ENCODE data around the gene LIM2. TPM values are rescaled to one million over a fixed set of nuclear protein-coding genes. Genes with fewer than 3 reads are reported as not detected.

Gene LIM2
- total and polyA plus RNA-seq, 7 experiments from 2014 or later: 1.2 TPM; not detected in 6

GRCh38 chr19:51367565-51368365 lies 20.0 kb downstream of the LIM2 start:
- H3K36me3 Mint-ChIP-seq: peaks cover 0 to 6% (median 0%) of the 10 kb centered on the region in 5 donors
- Histone ChIP-seq H3K4me1 (ENCODE audit: control insufficient read depth in 2 of 2, insufficient read depth in 2 of 2, low read length in 2 of 2) (peaks cover 23 to 26% of the 10 kb centered on the region in 2 donors), H3K27ac (ENCODE audit: low read depth, low read length) (peak overlapping the region; percentile 81), H3K4me3 (ENCODE audit: low read length) (peak overlapping the region; percentile 96), H3K36me3 (ENCODE audit: control insufficient read depth in 2 of 3, insufficient read depth in 3 of 3, low read length in 3 of 3) (no peaks in the 10 kb centered on the region), H3K9me3 (ENCODE audit: control insufficient read depth in 2 of 3, low read length in 3 of 3) (no peaks in the 10 kb centered on the region), H3K27me3 (ENCODE audit: control insufficient read depth in 2 of 2, insufficient read depth in 2 of 2, low read length in 2 of 2) (no peaks in the 10 kb centered on the region)
- intact Hi-C loops (cut with micrococcal nuclease): loop anchor here (1.0 to 10.0 kb wide), 11 partner anchors 9 to 1550 kb away; partner anchors contain the start of genes CTU1 (in 2 of the 2), MED25 (in 1 of the 2) and POLD1 (in 1 of the 2)
- POLR2A ChIA-PET: interaction anchor here (0.8 kb wide), 1 partner anchor 26 kb away, joined by 3 read pairs; no protein-coding TSS in a partner anchor
- H3K9me3 Mint-ChIP-seq: no peaks in the 10 kb centered on the region
- H3K27ac Mint-ChIP-seq: peak overlapping the region; percentile 79 to 98 (median 95)
- ATAC-seq (peak; percentile 93), DNase-seq (peak; percentile 84 to 100 (median 90))
- CTCF ChIA-PET: no interaction called here
- peaks cover 53 to 81% (median 59%) of the 10 kb centered on the region in 7 donors for H3K4me1 Mint-ChIP-seq
- no peaks in the 10 kb centered on the region for H3K27me3 Mint-ChIP-seq
- peak overlapping the region; percentile 92 to 100 (median 98) for H3K4me3 Mint-ChIP-seq

- ATAC-seq (no peak), DNase-seq (peak in 1 of 9 donors; percentile 20)
- H3K27me3 ChIP-seq (ENCODE audit: control insufficient read depth in 2 of 2, insufficient read depth in 2 of 2, low read length in 2 of 2): no peaks in the 10 kb centered on the region
- Mint-ChIP-seq H3K36me3 (peaks cover 0 to 4% (median 0%) of the 10 kb centered on the region in 5 donors), H3K27ac (peak overlapping the region; percentile 79 to 98 (median 95)), H3K4me1 (peaks cover 53 to 81% (median 59%) of the 10 kb centered on the region in 7 donors), H3K9me3 (no peaks in the 10 kb centered on the region), H3K27me3 (no peaks in the 10 kb centered on the region), H3K4me3 (peak overlapping the region; percentile 92 to 100 (median 98))
- H3K9me3 ChIP-seq (ENCODE audit: control insufficient read depth in 2 of 3, low read length in 3 of 3): no peaks in the 10 kb centered on the region
- H3K4me1 ChIP-seq (ENCODE audit: control insufficient read depth in 2 of 2, insufficient read depth in 2 of 2, low read length in 2 of 2): peaks cover 23 to 26% of the 10 kb centered on the region in 2 donors
- H3K36me3 ChIP-seq (ENCODE audit: control insufficient read depth in 2 of 3, insufficient read depth in 3 of 3, low read length in 3 of 3): no peaks in the 10 kb centered on the region
- H3K4me3 ChIP-seq (ENCODE audit: low read length): peak overlapping the region; percentile 96
- ChIA-PET POLR2A (no interaction called here), CTCF (no interaction called here)
- intact Hi-C loops (cut with micrococcal nuclease): loop anchor here (1.0 to 10.0 kb wide), 11 partner anchors 9 to 1550 kb away; partner anchors contain the start of genes CTU1 (in 2 of the 2), MED25 (in 1 of the 2) and POLD1 (in 1 of the 2)
- peak overlapping the region; percentile 81 for H3K27ac ChIP-seq (ENCODE audit: low read depth, low read length)
Observed at GRCh38 chr19:51367255-51367564, 20.6 kb downstream of the LIM2 start.

- H3K4me3 Mint-ChIP-seq: peak overlapping the region; percentile 92 to 100 (median 98)
- H3K27me3 ChIP-seq (ENCODE audit: control insufficient read depth in 2 of 2, insufficient read depth in 2 of 2, low read length in 2 of 2): no peaks in the 10 kb centered on the region
- peak overlapping the region; percentile 79 to 98 (median 95) for H3K27ac Mint-ChIP-seq
- POLR2A ChIA-PET: no interaction called here
- peak; percentile 72 to 91 (median 86) for DNase-seq
- H3K4me1 ChIP-seq (ENCODE audit: control insufficient read depth in 2 of 2, insufficient read depth in 2 of 2, low read length in 2 of 2): peaks cover 17 to 21% of the 10 kb centered on the region in 2 donors
- peak overlapping the region; percentile 81 for H3K27ac ChIP-seq (ENCODE audit: low read depth, low read length)
- CTCF ChIA-PET: interaction anchor here (1.2 to 1.3 kb wide), 2 partner anchors 12 to 72 kb away, joined by 3 to 5 read pairs; no protein-coding TSS in a partner anchor
- peaks cover 51 to 80% (median 58%) of the 10 kb centered on the region in 7 donors for H3K4me1 Mint-ChIP-seq
- no peaks in the 10 kb centered on the region for H3K36me3 ChIP-seq (ENCODE audit: control insufficient read depth in 2 of 3, insufficient read depth in 3 of 3, low read length in 3 of 3)
- peak overlapping the region; percentile 96 for H3K4me3 ChIP-seq (ENCODE audit: low read length)
- ATAC-seq: peak; percentile 65
- H3K9me3 Mint-ChIP-seq: no peaks in the 10 kb centered on the region
- no peaks in the 10 kb centered on the region for H3K27me3 Mint-ChIP-seq
- H3K36me3 Mint-ChIP-seq: peaks cover 0 to 4% (median 0%) of the 10 kb centered on the region in 5 donors
- no peaks in the 10 kb centered on the region for H3K9me3 ChIP-seq (ENCODE audit: control insufficient read depth in 2 of 3, low read length in 3 of 3)
- intact Hi-C loops (cut with micrococcal nuclease): loop anchor here (1.0 to 10.0 kb wide), 11 partner anchors 10 to 1549 kb away; partner anchors contain the start of genes CTU1 (in 2 of the 2), MED25 (in 1 of the 2) and POLD1 (in 1 of the 2)
Observed at GRCh38 chr19:51366389-51367254, 21.2 kb downstream of the LIM2 start.

GRCh38 chr19:51365965-51366388 lies 21.8 kb downstream of the LIM2 start, which contains the start of gene ETFB:
TSS of gene ETFB (minus strand) at chr19:51366388. CDS start at chr19:51366326, 62 bp downstream.
- H3K4me3 ChIP-seq (ENCODE audit: low read length): peak within 1 kb of the TSS; percentile 96
- no peaks in the 10 kb centered on the region for H3K27me3 ChIP-seq (ENCODE audit: control insufficient read depth in 2 of 2, insufficient read depth in 2 of 2, low read length in 2 of 2)
- peak within 1 kb of the TSS; percentile 81 for H3K27ac ChIP-seq (ENCODE audit: low read depth, low read length)
- DNase-seq: no peak
- Mint-ChIP-seq H3K27ac (peak within 1 kb of the TSS; percentile 79 to 98 (median 95)), H3K9me3 (no peaks in the 10 kb centered on the region), H3K27me3 (no peaks in the 10 kb centered on the region), H3K36me3 (peaks cover 0 to 4% (median 0%) of the 10 kb centered on the region in 5 donors), H3K4me1 (peaks cover 45 to 74% (median 51%) of the 10 kb centered on the region in 7 donors), H3K4me3 (peak within 1 kb of the TSS; percentile 92 to 100 (median 98))
- ATAC-seq: no peak
- H3K36me3 ChIP-seq (ENCODE audit: control insufficient read depth in 2 of 3, insufficient read depth in 3 of 3, low read length in 3 of 3): no peaks in the 10 kb centered on the region
- no peaks in the 10 kb centered on the region for H3K9me3 ChIP-seq (ENCODE audit: control insufficient read depth in 2 of 3, low read length in 3 of 3)
- ChIA-PET POLR2A (interaction anchor here (0.9 to 1.3 kb wide), 2 partner anchors 11 to 75 kb away, joined by 3 to 4 read pairs; no protein-coding TSS in a partner anchor), CTCF (interaction anchor here (1.2 to 1.3 kb wide), 2 partner anchors 11 to 73 kb away, joined by 3 to 5 read pairs; no protein-coding TSS in a partner anchor)
- H3K4me1 ChIP-seq (ENCODE audit: control insufficient read depth in 2 of 2, insufficient read depth in 2 of 2, low read length in 2 of 2): peaks cover 15 to 18% of the 10 kb centered on the region in 2 donors
- intact Hi-C loops (cut with micrococcal nuclease): loop anchor here (2.0 to 10.0 kb wide), 4 partner anchors 75 to 1549 kb away; partner anchors contain the start of genes MED25 (in 1 of the 2) and POLD1 (in 1 of the 2)

GRCh38 chr19:51365211-51365964 lies 22.4 kb downstream of the LIM2 start:
- Mint-ChIP-seq H3K27me3 (no peaks in the 10 kb centered on the region), H3K36me3 (peaks cover 0 to 4% (median 0%) of the 10 kb centered on the region in 5 donors), H3K4me3 (peak overlapping the region; percentile 92 to 100 (median 98)), H3K4me1 (peaks cover 44 to 71% (median 46%) of the 10 kb centered on the region in 7 donors), H3K27ac (peak overlapping the region; percentile 79 to 98 (median 95)), H3K9me3 (no peaks in the 10 kb centered on the region)
- ChIA-PET CTCF (interaction anchor here (1.2 to 1.3 kb wide), 2 partner anchors 10 to 74 kb away, joined by 3 to 5 read pairs; no protein-coding TSS in a partner anchor), POLR2A (interaction anchor here (0.9 to 1.3 kb wide), 2 partner anchors 11 to 76 kb away, joined by 3 to 4 read pairs; no protein-coding TSS in a partner anchor)
- no peaks in the 10 kb centered on the region for H3K9me3 ChIP-seq (ENCODE audit: control insufficient read depth in 2 of 3, low read length in 3 of 3)
- H3K27me3 ChIP-seq (ENCODE audit: control insufficient read depth in 2 of 2, insufficient read depth in 2 of 2, low read length in 2 of 2): no peaks in the 10 kb centered on the region
- intact Hi-C loops (cut with micrococcal nuclease): loop anchor here (5.0 to 10.0 kb wide), 3 partner anchors 981 to 1548 kb away; partner anchors contain the start of genes MED25 (in 1 of the 2) and POLD1 (in 1 of the 2)
- peak in 6 of 9 donors; percentile 20 to 40 (median 26) for DNase-seq
- H3K27ac ChIP-seq (ENCODE audit: low read depth, low read length): peak overlapping the region; percentile 81
- ATAC-seq: peak; percentile 18
- peak overlapping the region; percentile 96 for H3K4me3 ChIP-seq (ENCODE audit: low read length)
- H3K36me3 ChIP-seq (ENCODE audit: control insufficient read depth in 2 of 3, insufficient read depth in 3 of 3, low read length in 3 of 3): no peaks in the 10 kb centered on the region
- H3K4me1 ChIP-seq (ENCODE audit: control insufficient read depth in 2 of 2, insufficient read depth in 2 of 2, low read length in 2 of 2): peaks cover 15 to 18% of the 10 kb centered on the region in 2 donors
